T-cell (primary cell): ENCODE results near the gene PNLDC1. TPM values are rescaled to one million over a fixed set of nuclear protein-coding genes. Genes with fewer than 3 reads are reported as not detected.
A peak's percentile ranks its signal among the peaks of the same experiment; 100 is the strongest.
"Not testable (repeated sequence)": the region's sequence is repeated elsewhere in the genome, so short reads cannot be mapped to it uniquely, and the experiment has no call there.

Source experiments
- ATAC-seq, 4 experiments: fragments of 200-7000 bp in 3 of 4; fragments of 150-1000 bp in 1 of 4; cut with Tn5 transposase; replicated peaks in 1 of 4; 1 replicate in 3 of 4; 2 replicates in 1 of 4; pipeline ENCODE4 v1.10.0; 2021; ENCODE audit warnings: moderate library complexity in 3 of 4, mild to moderate bottlenecking in 2 of 4, moderate number of reproducible peaks in 1 of 4
- CTCF ChIA-PET, 2 donors: fragments of 300-600 bp; sonication (Branson Sonifier 250); formaldehyde crosslinking; loops; one replicate each; lab custom pipeline; 2022; ENCODE audit warnings: antibody characterized with exemption in 2 of 2; lab: Charles Lee
- POLR2A ChIA-PET, 2 donors: fragments of 300-600 bp; sonication (Branson Sonifier 250); formaldehyde crosslinking; loops; one replicate each; lab custom pipeline; 2022; ENCODE audit warnings: antibody characterized with exemption in 2 of 2; lab: Charles Lee
- DNase-seq, 35 experiments: peaks; one replicate each; pipeline versions ENCODE4 v3.0.0 to v3.0.0-alpha.2; 2013 to 2023
- H3K27ac ChIP-seq: one replicate; pipeline ENCODE4 v1.5.1; 2013; ENCODE audit warnings: low read length
- H3K27me3 ChIP-seq, 2 experiments: replicated peaks in 1 of 2; 1 replicate in 1 of 2; 2 replicates in 1 of 2; pipeline versions ENCODE4 v1.6.1 to v1.7.0; 2013; ENCODE audit warnings: low read length in 1 of 2, mixed read lengths in 1 of 2; ENCODE audit not compliant: control insufficient read depth in 2 of 2, insufficient read depth in 2 of 2; ENCODE audit errors: extremely low read depth in 1 of 2
- H3K36me3 ChIP-seq, 2 donors: 1 replicate in 1 of 2; 2 replicates in 1 of 2; pipeline versions ENCODE4 v1.6.1 to v1.7.0; 2013; ENCODE audit warnings: low read length in 1 of 2; ENCODE audit not compliant: control insufficient read depth in 2 of 2, insufficient read depth in 1 of 2; ENCODE audit errors: extremely low read depth in 1 of 2
- H3K4me1 ChIP-seq, 2 experiments: 1 replicate in 1 of 2; 2 replicates in 1 of 2; pipeline versions ENCODE4 v1.6.1 to v1.7.0; 2013; ENCODE audit warnings: low read length in 2 of 2, mixed read lengths in 1 of 2; ENCODE audit not compliant: insufficient read depth in 2 of 2, control insufficient read depth in 1 of 2; ENCODE audit errors: extremely low read depth in 1 of 2
- H3K4me3 ChIP-seq, 2 donors: 1 replicate in 1 of 2; 2 replicates in 1 of 2; pipeline versions ENCODE4 v1.5.1 to v1.7.0; 2013; ENCODE audit warnings: mild to moderate bottlenecking in 2 of 2, low read length in 1 of 2, moderate library complexity in 1 of 2; ENCODE audit not compliant: control insufficient read depth in 1 of 2; ENCODE audit errors: extremely low read depth in 1 of 2
- H3K9me3 ChIP-seq: 2 replicates; pipeline ENCODE4 v1.7.0; 2013
- H3K27ac Mint-ChIP-seq, 2 donors: one replicate each; pipeline ENCODE4 v1.8.0; 2020 to 2021; ENCODE audit warnings: mild to moderate bottlenecking in 2 of 2, mixed read lengths in 2 of 2
- H3K27me3 Mint-ChIP-seq, 2 donors: one replicate each; pipeline ENCODE4 v1.8.0; 2021 to 2022; ENCODE audit warnings: mixed read lengths in 2 of 2
- H3K36me3 Mint-ChIP-seq: one replicate; pipeline ENCODE4 v1.8.0; 2021; ENCODE audit warnings: mixed read lengths
- H3K4me1 Mint-ChIP-seq, 3 donors: one replicate each; pipeline ENCODE4 v1.8.0; 2020 to 2022; ENCODE audit warnings: mixed read lengths in 3 of 3, mild to moderate bottlenecking in 1 of 3
- H3K4me3 Mint-ChIP-seq, 3 donors: one replicate each; pipeline ENCODE4 v1.8.0; 2020 to 2022; ENCODE audit warnings: mild to moderate bottlenecking in 3 of 3, mixed read lengths in 3 of 3, moderate library complexity in 3 of 3
- H3K9me3 Mint-ChIP-seq, 3 donors: one replicate each; pipeline ENCODE4 v1.8.0; 2020 to 2022; ENCODE audit warnings: mixed read lengths in 3 of 3
- WGBS: methylation state at CpG from one replicate; pipeline ENCODE4 v1.1.5; 2013; ENCODE audit warnings: missing lambda C conversion rate; ENCODE audit not compliant: insufficient coverage; 5-methylcytosine and 5-hydroxymethylcytosine counted together
- total RNA-seq, 35 experiments: library from RNA in 6 of 35; stranded (reverse) in 6 of 35; fragments of 120-200 nt in 1 of 35; gene quantifications; one replicate each; pipeline versions ENCODE4 v1.2.1 to v1.2.4 and lab custom pipeline; 2013 to 2026

The PNLDC1 gene
- total RNA-seq, 5 donors from 2014 or later (not counting 1 experiment from before 2014, with no cell fraction given) = 0.26 to 1.2 (median 0.46) TPM; not detected in 1

- H3K4me1 Mint-ChIP-seq = peaks cover 16 to 20% (median 16%) of the 10 kb centered on the region in 3 donors
- Histone ChIP-seq H3K27me3 (peaks cover 0 to 3% of the 10 kb centered on the region in 2 experiments), H3K4me3 (no peak overlapping the region), H3K9me3 (peaks cover 4% of the 10 kb centered on the region), H3K27ac (no peak overlapping the region), H3K4me1 (peaks cover 10 to 16% of the 10 kb centered on the region in 2 experiments), H3K36me3 (no peaks in the 10 kb centered on the region)
- no peak overlapping the region for H3K4me3 Mint-ChIP-seq
- ChIA-PET CTCF (no interaction called here), POLR2A (no interaction called here)
- peaks cover 10% of the 10 kb centered on the region for H3K36me3 Mint-ChIP-seq
- H3K9me3 Mint-ChIP-seq = peaks cover 4 to 16% (median 13%) of the 10 kb centered on the region in 3 donors
- WGBS = no CpG with 5 or more reads among the region's 1 CpG
- no peak for DNase-seq
- H3K27ac Mint-ChIP-seq = no peak overlapping the region
- no peak for ATAC-seq
- H3K27me3 Mint-ChIP-seq = peaks cover 0 to 16% of the 10 kb centered on the region in 2 donors
Observed at GRCh38 chr6:159858259-159858658, 58.2 kb downstream of the PNLDC1 start.

DNA sequence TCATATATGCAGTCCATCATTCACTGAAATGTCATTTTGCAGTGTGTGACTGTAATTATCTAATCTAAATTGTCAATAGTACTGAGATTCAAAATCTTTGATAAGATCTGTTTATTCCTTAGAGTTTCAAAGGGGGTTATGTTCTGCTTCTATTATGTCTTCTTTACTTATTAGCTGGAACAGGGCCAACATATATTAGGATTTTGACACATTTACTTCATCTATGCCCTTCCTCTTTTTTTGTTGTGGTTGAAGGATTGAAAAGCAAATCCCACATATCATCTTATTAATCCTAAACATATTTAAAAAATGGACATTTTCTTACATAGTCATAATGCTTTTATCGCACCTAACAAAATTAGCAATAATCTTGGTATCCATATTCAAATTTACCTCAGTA, 60.4 kb downstream of the PNLDC1 start:
- H3K36me3 Mint-ChIP-seq = peaks cover 10% of the 10 kb centered on the region

GRCh38 chr6:159862103-159862502, 62.0 kb downstream of the PNLDC1 start:
- peak overlapping the region in 1 of 2 donors; percentile 3 for H3K4me3 ChIP-seq
- H3K27me3 ChIP-seq = peaks cover 0 to 5% of the 10 kb centered on the region in 2 experiments
- ATAC-seq (peak in 3 of 4 experiments; percentile 58 to 92 (median 60)), DNase-seq (peak in 7 of 35 experiments; percentile 10 to 53 (median 15))
- no CpG with 5 or more reads among the region's 5 CpGs for WGBS
- Mint-ChIP-seq H3K27me3 (peaks cover 0 to 16% of the 10 kb centered on the region in 2 donors), H3K4me1 (peaks cover 16 to 22% (median 17%) of the 10 kb centered on the region in 3 donors), H3K4me3 (peak overlapping the region in 1 of 3 donors; percentile 69), H3K9me3 (peaks cover 4 to 11% (median 9%) of the 10 kb centered on the region in 3 donors), H3K27ac (peak overlapping the region; percentile 44 to 57), H3K36me3 (peaks cover 6% of the 10 kb centered on the region)
- H3K36me3 ChIP-seq = no peaks in the 10 kb centered on the region
- peaks cover 10 to 20% of the 10 kb centered on the region in 2 experiments for H3K4me1 ChIP-seq
- no peak overlapping the region for H3K27ac ChIP-seq
- POLR2A ChIA-PET = no interaction called here
- H3K9me3 ChIP-seq = peaks cover 2% of the 10 kb centered on the region
- CTCF ChIA-PET = no interaction called here

More for the DNA sequence above, 60.4 kb downstream of the PNLDC1 start:
- Histone ChIP-seq H3K36me3 (no peaks in the 10 kb centered on the region), H3K4me1 (peaks cover 10 to 20% of the 10 kb centered on the region in 2 experiments), H3K27ac (no peak overlapping the region), H3K4me3 (no peak overlapping the region), H3K9me3 (peaks cover 4% of the 10 kb centered on the region), H3K27me3 (peaks cover 0 to 5% of the 10 kb centered on the region in 2 experiments)
- CTCF ChIA-PET = no interaction called here
- ATAC-seq (no peak), DNase-seq (no peak)
- H3K4me1 Mint-ChIP-seq = peaks cover 16 to 22% (median 17%) of the 10 kb centered on the region in 3 donors
- H3K27ac Mint-ChIP-seq = no peak overlapping the region
- no CpG with 5 or more reads among the region's 1 CpG for WGBS
- H3K27me3 Mint-ChIP-seq = peaks cover 0 to 16% of the 10 kb centered on the region in 2 donors
- H3K9me3 Mint-ChIP-seq = peaks cover 4 to 16% (median 13%) of the 10 kb centered on the region in 3 donors
- POLR2A ChIA-PET = no interaction called here
- no peak overlapping the region for H3K4me3 Mint-ChIP-seq

- H3K9me3 Mint-ChIP-seq, H3K36me3 ChIP-seq, H3K9me3 ChIP-seq, H3K27ac ChIP-seq, H3K4me3 ChIP-seq, H3K27me3 Mint-ChIP-seq, H3K27me3 ChIP-seq, POLR2A ChIA-PET, H3K36me3 Mint-ChIP-seq: not testable (repeated sequence)
- peak overlapping the region in 1 of 2 donors; percentile 64 for H3K27ac Mint-ChIP-seq
- ATAC-seq (peak in 2 of 4 experiments; percentile 30 to 56), DNase-seq (peak in 4 of 35 experiments; percentile 8 to 67 (median 17))
- peaks cover 10 to 20% of the 10 kb centered on the region in 2 experiments for H3K4me1 ChIP-seq
- H3K4me1 Mint-ChIP-seq = peaks cover 16 to 22% (median 17%) of the 10 kb centered on the region in 3 donors
- CTCF ChIA-PET = interaction anchor here (0.5 to 1.4 kb wide), 8 partner anchors 31 to 1454 kb away, joined by 3 to 7 read pairs (median 3); no protein-coding TSS in a partner anchor
- 59% methylated on average over 3 of the region's 5 CpGs for WGBS
- peak overlapping the region in 1 of 3 donors; percentile 69 for H3K4me3 Mint-ChIP-seq
Observed at GRCh38 chr6:159863341-159863740, 63.3 kb downstream of the PNLDC1 start.

DNA sequence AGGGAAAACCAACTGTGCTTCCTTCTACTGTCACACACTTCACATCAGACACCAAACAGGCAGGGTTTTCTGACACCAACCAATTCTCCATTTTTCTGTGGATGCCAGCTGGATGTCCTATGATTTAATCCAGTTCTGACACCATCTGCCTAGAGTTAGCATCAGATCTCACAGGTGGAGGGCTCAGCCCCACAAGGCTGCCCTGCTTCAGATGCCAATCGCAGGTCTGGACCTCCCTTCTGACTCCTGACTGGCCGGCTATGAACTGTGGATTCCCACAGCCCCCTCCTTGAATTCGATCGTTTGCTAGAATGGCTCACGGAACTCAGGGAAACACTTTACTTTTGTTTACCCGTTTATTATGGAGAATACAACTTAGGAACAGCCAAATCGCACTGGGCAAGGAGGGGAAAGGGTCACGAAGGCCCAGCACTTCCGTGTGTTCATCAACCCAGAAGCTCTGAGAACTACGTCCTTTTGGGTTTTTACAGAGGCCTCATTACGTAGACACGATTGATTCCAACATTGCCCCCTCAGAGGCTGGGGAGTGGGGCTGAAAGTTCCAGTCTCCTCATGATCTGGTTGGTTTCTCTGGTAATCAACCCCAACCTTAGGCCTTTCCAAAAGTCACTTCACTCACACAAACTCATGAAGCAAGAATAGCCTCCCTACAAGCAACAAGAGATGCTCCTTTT, 65.3 kb downstream of the PNLDC1 start:
- Mint-ChIP-seq H3K9me3 (peaks cover 0 to 3% (median 0%) of the 10 kb centered on the region in 3 donors), H3K4me3 (no peak overlapping the region), H3K27me3 (peaks cover 0 to 3% of the 10 kb centered on the region in 2 donors), H3K27ac (no peak overlapping the region), H3K36me3 (no peaks in the 10 kb centered on the region), H3K4me1 (peaks cover 16 to 22% (median 17%) of the 10 kb centered on the region in 3 donors)
- ATAC-seq (no peak), DNase-seq (no peak)
- WGBS = 94% methylated on average over 8 of the region's 12 CpGs
- Histone ChIP-seq H3K27ac (no peak overlapping the region), H3K4me1 (peaks cover 10 to 20% of the 10 kb centered on the region in 2 experiments), H3K27me3 (peaks cover 0 to 2% of the 10 kb centered on the region in 2 experiments), H3K4me3 (no peak overlapping the region), H3K36me3 (no peaks in the 10 kb centered on the region), H3K9me3 (no peaks in the 10 kb centered on the region)
- CTCF ChIA-PET = interaction anchor here in 1 of 2 donors (0.5 to 0.7 kb wide), 2 partner anchors 28 to 303 kb away, joined by 3 read pairs; no protein-coding TSS in a partner anchor
- POLR2A ChIA-PET = no interaction called here
